Cardiac ventricle fibroblast (primary cell): ENCODE results near the gene MDM4. TPM values are rescaled to one million over a fixed set of nuclear protein-coding genes. Genes with fewer than 3 reads are reported as not detected.

Experiments used
- total RNA-seq: library from RNA; depleted of rRNA; stranded (reverse); fragments of >200 nt; gene quantifications from 2 replicates; pipeline ENCODE4 v1.2.3, GENCODE V29; 2015

MDM4 gene
- 17.0 and 18.3 TPM in 2 replicates for total RNA-seq

GRCh38 chr1:204516180-204516879, at the start of gene MDM4:
TSS of gene MDM4 (plus strand) at chr1:204516406. CDS start at chr1:204525519, 9,113 bp downstream.

GRCh38 chr1:204494281-204495077, 21.7 kb upstream of the MDM4 start, which contains the start of gene PIK3C2B:
TSS of gene PIK3C2B (minus strand) at chr1:204494805. CDS start at chr1:204469802, 25,003 bp downstream.

Other genes with a start within 250 kb of the MDM4 start
- 4.0 and 4.6 TPM in 2 replicates for gene PLEKHA6, start 156.5 kb upstream of the MDM4 start, total RNA-seq
- 20.6 and 24.9 TPM in 2 replicates for gene PPP1R15B, start 104.6 kb upstream of the MDM4 start, total RNA-seq
- 2.5 and 3.6 TPM in 2 replicates for gene PIK3C2B, start 21.6 kb upstream of the MDM4 start, total RNA-seq
- 0.19 and 0.39 TPM in 2 replicates for gene LRRN2, start 169.3 kb downstream of the MDM4 start, total RNA-seq